Measurements from ENCODE around the gene B3GLCT.

Gene B3GLCT

GRCh38 chr13:31199527-31199848 is 287 bp upstream of the B3GLCT start:
- no peak for TF ChIP-seq CTCF (IDR thresholded peaks at IDR 0.05; ENCODE audit: low read depth, low read length)
- peak overlapping the region; percentile 72 for H3K4me3 ChIP-seq (ENCODE audit: low read depth, low read length)

GRCh38 chr13:31200637-31200971 is 829 bp downstream of the B3GLCT start:
- TF ChIP-seq CTCF (IDR thresholded peaks at IDR 0.05; ENCODE audit: low read depth, low read length), result no peak
- peak overlapping the region; percentile 72 for H3K4me3 ChIP-seq (ENCODE audit: low read depth, low read length)

- TF ChIP-seq CTCF (IDR thresholded peaks at IDR 0.05; ENCODE audit: low read depth, low read length), result no peak
- peak overlapping the region; percentile 72 for H3K4me3 ChIP-seq (ENCODE audit: low read depth, low read length)
Observed at GRCh38 chr13:31201341-31202031, 1.7 kb downstream of the B3GLCT start.

- H3K4me3 ChIP-seq (ENCODE audit: low read depth, low read length), result no peak overlapping the region
- no peak for TF ChIP-seq CTCF (IDR thresholded peaks at IDR 0.05; ENCODE audit: low read depth, low read length)
Observed at GRCh38 chr13:31204592-31204991, 4.8 kb downstream of the B3GLCT start.

- no peak overlapping the region for H3K4me3 ChIP-seq (ENCODE audit: low read depth, low read length)
- no peak for TF ChIP-seq CTCF (IDR thresholded peaks at IDR 0.05; ENCODE audit: low read depth, low read length)
Observed at GRCh38 chr13:31207661-31208552, 8.1 kb downstream of the B3GLCT start.

- no peak for TF ChIP-seq CTCF (IDR thresholded peaks at IDR 0.05; ENCODE audit: low read depth, low read length)
- no peak overlapping the region for H3K4me3 ChIP-seq (ENCODE audit: low read depth, low read length)
Observed at GRCh38 chr13:31208559-31209122, 8.9 kb downstream of the B3GLCT start.

Data from WI38 (cell line).